MCF 10A (cell line): Measurements from ENCODE around the gene TK1. TPM values are rescaled to one million over a fixed set of nuclear protein-coding genes. Genes with fewer than 3 reads are reported as not detected.
A peak's percentile ranks its signal among the peaks of the same experiment; 100 is the strongest.

ENCODE experiments used
- BruUV-seq: library from RNA; stranded (reverse); fragments of 400-500 nt; replicated peaks from 2 replicates; lab custom pipeline; 2021; lab: Mats Ljungman, UMichigan
- CTCF ChIA-PET: fragments of 300-600 bp; sonication (Branson Sonifier 250); formaldehyde crosslinking; extraction: SDS; loops from one replicate; lab custom pipeline; 2021; ENCODE audit warnings: antibody characterized with exemption, inconsistent platforms; lab: Yijun Ruan, JAX
- POLR2A ChIA-PET: fragments of 300-600, 350-650 bp; sonication (Branson Sonifier 250); formaldehyde crosslinking; extraction: SDS; loops from one replicate; lab custom pipeline; 2020; ENCODE audit warnings: antibody characterized with exemption, inconsistent platforms; lab: Yijun Ruan, JAX
- DNase-seq: peaks from one replicate; pipeline ENCODE4 v3.0.0-alpha.2; 2018; ENCODE audit not compliant: unreplicated experiment
- H3K27ac Mint-ChIP-seq: one replicate; pipeline ENCODE4 v1.8.0; 2022; ENCODE audit warnings: mild to moderate bottlenecking, low read depth, mixed read lengths; ENCODE audit not compliant: unreplicated experiment
- H3K27me3 Mint-ChIP-seq: one replicate; pipeline ENCODE4 v1.8.0; 2022; ENCODE audit warnings: mixed read lengths; ENCODE audit not compliant: insufficient read depth, unreplicated experiment
- H3K36me3 Mint-ChIP-seq: one replicate; pipeline ENCODE4 v1.8.0; 2022; ENCODE audit warnings: mild to moderate bottlenecking, moderate library complexity, mixed read lengths; ENCODE audit not compliant: insufficient read depth, unreplicated experiment
- H3K4me1 Mint-ChIP-seq: one replicate; pipeline ENCODE4 v1.8.0; 2022; ENCODE audit warnings: mixed read lengths; ENCODE audit not compliant: insufficient read depth, unreplicated experiment
- H3K4me3 Mint-ChIP-seq: one replicate; pipeline ENCODE4 v1.8.0; 2022; ENCODE audit warnings: mild to moderate bottlenecking, moderate library complexity, mixed read lengths; ENCODE audit not compliant: unreplicated experiment
- H3K9me3 Mint-ChIP-seq: one replicate; pipeline ENCODE4 v1.8.0; 2022; ENCODE audit warnings: mixed read lengths; ENCODE audit not compliant: unreplicated experiment
- CTCF ChIP-seq: fragments of 200-600 bp; IDR thresholded peaks from one replicate; pipeline ENCODE4 v1.8.0; 2022; ENCODE audit warnings: antibody characterized with exemption, mild to moderate bottlenecking; ENCODE audit not compliant: unreplicated experiment
- intact Hi-C: fragments of 100-400 bp; cut with micrococcal nuclease; formaldehyde crosslinking; loops from 2 replicates; pipeline ENCODE4 v1.14.1; 2022
- total RNA-seq: library from RNA; stranded (reverse); gene quantifications from 2 replicates; pipeline ENCODE4 v1.2.3, GENCODE V29; 2022

Gene TK1
- total RNA-seq, 1 experiment from 2014 or later: 21.4 TPM

GRCh38 chr17:78214016-78214705 is 27.3 kb upstream of the TK1 start, which contains the start of gene BIRC5:
Gene BIRC5, plus strand, starts transcription at chr17:78214253. Its CDS starts 64 bp downstream, at chr17:78214317.
- Mint-ChIP-seq H3K4me3 (peak within 1 kb of the TSS; percentile 76), H3K27me3 (no peaks in the 10 kb centered on the region), H3K27ac (no peak within 1 kb of the TSS), H3K4me1 (no peaks in the 10 kb centered on the region), H3K36me3 (peaks cover 8% of the 10 kb centered on the region), H3K9me3 (no peaks in the 10 kb centered on the region)
- POLR2A ChIA-PET: interaction anchor here (1.3 kb wide), 1 partner anchor 45 kb away, joined by 4 read pairs; no protein-coding TSS in a partner anchor
- CTCF ChIA-PET: interaction anchor here (0.6 to 1.0 kb wide), 3 partner anchors 24 to 195 kb away, joined by 3 to 4 read pairs (median 4); no protein-coding TSS in a partner anchor
- intact Hi-C loops: loop anchor here (1.0 kb wide), 1 partner anchor 27 kb away; the partner anchor contains the start of genes AFMID and TK1
- peak; percentile 91 for DNase-seq
- TF ChIP-seq CTCF: no peak
- BruUV-seq: TSS peak; percentile 68

GRCh38 chr17:78211032-78211431 is 24.2 kb upstream of the TK1 start:
- no peaks in the 10 kb centered on the region for H3K27me3 Mint-ChIP-seq
- TF ChIP-seq CTCF: no peak
- H3K9me3 Mint-ChIP-seq: no peaks in the 10 kb centered on the region
- intact Hi-C loops: no loop called here
- DNase-seq: no peak
- POLR2A ChIA-PET: no interaction called here
- no peak overlapping the region for H3K27ac Mint-ChIP-seq
- H3K4me3 Mint-ChIP-seq: no peak overlapping the region
- H3K4me1 Mint-ChIP-seq: no peaks in the 10 kb centered on the region
- peaks cover 5% of the 10 kb centered on the region for H3K36me3 Mint-ChIP-seq
- CTCF ChIA-PET: no interaction called here
- no TSS peak for BruUV-seq

DNA sequence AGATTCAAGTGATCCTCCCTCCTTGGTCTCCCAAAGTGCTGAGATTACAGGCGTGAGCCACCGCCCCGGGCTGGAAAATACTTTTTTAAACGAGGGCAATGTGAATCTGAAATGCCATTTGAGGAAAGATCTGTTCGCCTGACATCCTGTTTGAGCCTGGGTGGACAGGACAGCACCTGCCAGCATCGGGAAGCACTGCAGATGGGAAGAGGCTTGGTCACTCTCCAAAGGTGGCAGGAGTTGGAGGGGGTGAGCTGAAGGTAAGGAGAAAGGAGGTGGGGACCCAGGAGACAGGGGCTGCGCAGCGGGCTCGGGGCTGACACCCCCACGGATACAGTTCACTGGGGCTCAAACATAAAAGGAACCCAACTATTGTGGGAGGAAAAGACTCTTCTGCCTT is 23.3 kb upstream of the TK1 start:
- Mint-ChIP-seq H3K36me3 (no peaks in the 10 kb centered on the region), H3K4me3 (no peak overlapping the region), H3K27me3 (no peaks in the 10 kb centered on the region), H3K4me1 (no peaks in the 10 kb centered on the region), H3K27ac (no peak overlapping the region), H3K9me3 (no peaks in the 10 kb centered on the region)
- POLR2A ChIA-PET: no interaction called here
- intact Hi-C loops: no loop called here
- no peak for DNase-seq
- no TSS peak for BruUV-seq
- CTCF ChIA-PET: interaction anchor here (0.6 to 1.1 kb wide), 2 partner anchors 34 to 124 kb away, joined by 3 read pairs; no protein-coding TSS in a partner anchor
- TF ChIP-seq CTCF: no peak

- intact Hi-C loops: no loop called here
- POLR2A ChIA-PET: no interaction called here
- H3K36me3 Mint-ChIP-seq: peaks cover 6% of the 10 kb centered on the region
- BruUV-seq: no TSS peak
- no peak overlapping the region for H3K27ac Mint-ChIP-seq
- no peaks in the 10 kb centered on the region for H3K4me1 Mint-ChIP-seq
- H3K9me3 Mint-ChIP-seq: no peaks in the 10 kb centered on the region
- TF ChIP-seq CTCF: no peak
- no peak overlapping the region for H3K4me3 Mint-ChIP-seq
- H3K27me3 Mint-ChIP-seq: no peaks in the 10 kb centered on the region
- DNase-seq: no peak
- CTCF ChIA-PET: interaction anchor here (0.7 kb wide), 1 partner anchor 42 kb away, joined by 3 read pairs; no protein-coding TSS in a partner anchor
Measured at GRCh38 chr17:78208486-78208885, 21.6 kb upstream of the TK1 start.
